Caco-2 (cell line): Measurements from ENCODE around the gene GREM1. TPM values are rescaled to one million over a fixed set of nuclear protein-coding genes. Genes with fewer than 3 reads are reported as not detected.

Source experiments
- BruUV-seq: library from RNA; stranded (reverse); fragments of 400-500 nt; replicated peaks from 2 replicates; lab custom pipeline; 2021; lab: Mats Ljungman, UMichigan
- CTCF ChIA-PET: fragments of 300-600 bp; sonication (Branson Sonifier 250); formaldehyde crosslinking; loops from one replicate; lab custom pipeline; 2022; ENCODE audit warnings: antibody characterized with exemption; lab: Charles Lee
- POLR2A ChIA-PET: fragments of 300-600 bp; sonication (Branson Sonifier 250); formaldehyde crosslinking; loops from one replicate; lab custom pipeline; 2022; ENCODE audit warnings: antibody characterized with exemption; lab: Charles Lee
- DNase-seq, 2 experiments: peaks; one replicate each; pipeline versions ENCODE4 v3.0.0 to v3.0.0-alpha.2; 2020 to 2022
- H3K27me3 ChIP-seq: replicated peaks from 2 replicates; pipeline ENCODE4 v1.6.0; 2011; ENCODE audit warnings: low read length; ENCODE audit not compliant: control insufficient read depth, insufficient read depth
- H3K36me3 ChIP-seq: 2 replicates; pipeline ENCODE4 v1.5.1; 2011; ENCODE audit warnings: low read length; ENCODE audit not compliant: control insufficient read depth, insufficient read depth
- H3K4me1 ChIP-seq: fragments of 250-450 bp; sonication (Bioruptor Pico); 2 replicates; pipeline ENCODE4 v1.5.1; 2020; ENCODE audit warnings: mild to moderate bottlenecking
- H3K4me3 ChIP-seq: 2 replicates; pipeline ENCODE4 v1.5.1; 2011; ENCODE audit warnings: low read depth, mild to moderate bottlenecking, control low read depth, low read length
- H3K9me3 ChIP-seq: fragments of 250-450 bp; sonication (Bioruptor Pico); 2 replicates; pipeline ENCODE4 v1.5.1; 2020; ENCODE audit warnings: mild to moderate bottlenecking, moderate library complexity
- H3K27ac Mint-ChIP-seq: one replicate; pipeline ENCODE4 v1.8.0; 2022; ENCODE audit warnings: mixed read lengths; ENCODE audit not compliant: unreplicated experiment
- H3K27me3 Mint-ChIP-seq: one replicate; pipeline ENCODE4 v1.8.0; 2022; ENCODE audit warnings: mixed read lengths; ENCODE audit not compliant: insufficient read depth, unreplicated experiment
- H3K36me3 Mint-ChIP-seq: one replicate; pipeline ENCODE4 v1.8.0; 2022; ENCODE audit warnings: mild to moderate bottlenecking, mixed read lengths; ENCODE audit not compliant: insufficient read depth, unreplicated experiment
- H3K4me1 Mint-ChIP-seq: one replicate; pipeline ENCODE4 v1.8.0; 2022; ENCODE audit warnings: low read depth, mixed read lengths; ENCODE audit not compliant: unreplicated experiment
- H3K4me3 Mint-ChIP-seq: one replicate; pipeline ENCODE4 v1.8.0; 2022; ENCODE audit warnings: mild to moderate bottlenecking, moderate library complexity, mixed read lengths; ENCODE audit not compliant: unreplicated experiment
- H3K9me3 Mint-ChIP-seq: one replicate; pipeline ENCODE4 v1.8.0; 2022; ENCODE audit warnings: mixed read lengths; ENCODE audit not compliant: unreplicated experiment
- CTCF ChIP-seq, 2 experiments: fragments of 200-600 bp in 1 of 2; IDR thresholded peaks; 1 replicate in 1 of 2; 2 replicates in 1 of 2; pipeline versions ENCODE4 v1.5.1 to v1.8.0; 2011 to 2022; ENCODE audit warnings: antibody characterized with exemption in 1 of 2, control low read depth in 1 of 2, inconsistent platforms in 1 of 2, low read depth in 1 of 2, low read length in 1 of 2, mild to moderate bottlenecking in 1 of 2, moderate library complexity in 1 of 2; ENCODE audit not compliant: insufficient read depth in 1 of 2, severe bottlenecking in 1 of 2, unreplicated experiment in 1 of 2
- intact Hi-C: fragments of 100-400 bp; cut with micrococcal nuclease; formaldehyde crosslinking; loops from one replicate; pipeline ENCODE4 v1.10.0; 2022; ENCODE audit not compliant: unreplicated experiment
- total RNA-seq: library from RNA; stranded (reverse); gene quantifications from 2 replicates; pipeline ENCODE4 v1.2.3, GENCODE V29; 2022

The GREM1 gene
- total RNA-seq, 1 experiment from 2014 or later: 0.54 TPM

- H3K4me3 ChIP-seq: no peak overlapping the region
- POLR2A ChIA-PET: no interaction called here
- Mint-ChIP-seq H3K27me3 (no peaks in the 10 kb centered on the region), H3K27ac (no peak overlapping the region), H3K4me3 (no peak overlapping the region), H3K9me3 (peaks cover 6% of the 10 kb centered on the region), H3K36me3 (no peaks in the 10 kb centered on the region), H3K4me1 (no peaks in the 10 kb centered on the region)
- H3K9me3 ChIP-seq: no peaks in the 10 kb centered on the region
- intact Hi-C loops: loop anchor here (10.0 kb wide), 1 partner anchor 82 kb away; no protein-coding TSS in a partner anchor
- TF ChIP-seq CTCF (IDR thresholded peaks at IDR 0.05; ENCODE audit: insufficient read depth in 1 of 2, low read depth in 1 of 2, low read length in 1 of 2, severe bottlenecking in 1 of 2, unreplicated experiment in 1 of 2): no peak
- peaks cover 16% of the 10 kb centered on the region for H3K4me1 ChIP-seq
- BruUV-seq: no TSS peak
- H3K27me3 ChIP-seq: no peaks in the 10 kb centered on the region
- no peaks in the 10 kb centered on the region for H3K36me3 ChIP-seq
- DNase-seq: no peak
- CTCF ChIA-PET: no interaction called here
These were observed 69.1 kb downstream of the GREM1 start for GRCh38 chr15:32786906-32787305.

- H3K36me3 ChIP-seq: no peaks in the 10 kb centered on the region
- BruUV-seq: no TSS peak
- no peaks in the 10 kb centered on the region for H3K9me3 ChIP-seq
- ChIA-PET CTCF (no interaction called here), POLR2A (no interaction called here)
- H3K27me3 Mint-ChIP-seq: no peaks in the 10 kb centered on the region
- H3K4me3 ChIP-seq: no peak overlapping the region
- peaks cover 10% of the 10 kb centered on the region for H3K9me3 Mint-ChIP-seq
- H3K27me3 ChIP-seq: no peaks in the 10 kb centered on the region
- no peak overlapping the region for H3K27ac Mint-ChIP-seq
- no peaks in the 10 kb centered on the region for H3K4me1 Mint-ChIP-seq
- no peaks in the 10 kb centered on the region for H3K36me3 Mint-ChIP-seq
- no peak overlapping the region for H3K4me3 Mint-ChIP-seq
- peaks cover 16% of the 10 kb centered on the region for H3K4me1 ChIP-seq
- intact Hi-C loops: loop anchor here (10.0 kb wide), 1 partner anchor 83 kb away; no protein-coding TSS in a partner anchor
- no peak for DNase-seq
- no peak for TF ChIP-seq CTCF (IDR thresholded peaks at IDR 0.05; ENCODE audit: insufficient read depth in 1 of 2, low read depth in 1 of 2, low read length in 1 of 2, severe bottlenecking in 1 of 2, unreplicated experiment in 1 of 2)
These were observed 70.1 kb downstream of the GREM1 start for GRCh38 chr15:32787949-32788348.

GRCh38 chr15:32790352-32790999 lies 72.7 kb downstream of the GREM1 start:
- TF ChIP-seq CTCF (IDR thresholded peaks at IDR 0.05; ENCODE audit: insufficient read depth in 1 of 2, low read depth in 1 of 2, low read length in 1 of 2, severe bottlenecking in 1 of 2, unreplicated experiment in 1 of 2): no peak
- Mint-ChIP-seq H3K9me3 (peaks cover 10% of the 10 kb centered on the region), H3K4me1 (no peaks in the 10 kb centered on the region), H3K27me3 (no peaks in the 10 kb centered on the region), H3K27ac (no peak overlapping the region), H3K36me3 (no peaks in the 10 kb centered on the region), H3K4me3 (no peak overlapping the region)
- CTCF ChIA-PET: no interaction called here
- no TSS peak for BruUV-seq
- POLR2A ChIA-PET: no interaction called here
- no peak overlapping the region for H3K4me3 ChIP-seq
- no peaks in the 10 kb centered on the region for H3K27me3 ChIP-seq
- H3K9me3 ChIP-seq: no peaks in the 10 kb centered on the region
- no peaks in the 10 kb centered on the region for H3K36me3 ChIP-seq
- H3K4me1 ChIP-seq: peaks cover 16% of the 10 kb centered on the region
- intact Hi-C loops: no loop called here
- DNase-seq: no peak
